Measurements from ENCODE around the gene STAC3. TPM values are rescaled to one million over a fixed set of nuclear protein-coding genes. Genes with fewer than 3 reads are reported as not detected.

STAC3 gene
- total RNA-seq, 1 donor from 2014 or later: 0.74 TPM

DNA sequence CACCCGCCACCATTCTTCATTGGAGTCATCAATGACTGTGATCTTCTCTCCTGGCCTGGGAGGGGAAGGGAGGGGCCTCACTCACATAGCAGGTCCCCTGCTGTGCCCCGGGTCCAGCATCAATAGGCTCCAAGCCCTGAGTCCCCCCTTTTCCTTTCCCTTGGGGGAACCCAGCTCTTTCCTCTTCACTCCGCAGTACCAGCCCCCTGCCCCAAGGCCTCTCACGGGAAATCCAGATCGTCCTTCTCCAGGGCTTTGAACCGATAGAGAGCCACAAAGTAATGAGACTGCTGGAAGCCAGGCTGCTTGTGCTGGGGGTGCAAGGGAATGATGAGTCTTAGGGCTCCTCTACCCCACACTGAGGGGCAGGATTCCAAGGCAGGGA lies 6.7 kb downstream of the STAC3 start:
- H3K27me3 ChIP-seq: peaks cover 15% of the 10 kb centered on the region

DNA sequence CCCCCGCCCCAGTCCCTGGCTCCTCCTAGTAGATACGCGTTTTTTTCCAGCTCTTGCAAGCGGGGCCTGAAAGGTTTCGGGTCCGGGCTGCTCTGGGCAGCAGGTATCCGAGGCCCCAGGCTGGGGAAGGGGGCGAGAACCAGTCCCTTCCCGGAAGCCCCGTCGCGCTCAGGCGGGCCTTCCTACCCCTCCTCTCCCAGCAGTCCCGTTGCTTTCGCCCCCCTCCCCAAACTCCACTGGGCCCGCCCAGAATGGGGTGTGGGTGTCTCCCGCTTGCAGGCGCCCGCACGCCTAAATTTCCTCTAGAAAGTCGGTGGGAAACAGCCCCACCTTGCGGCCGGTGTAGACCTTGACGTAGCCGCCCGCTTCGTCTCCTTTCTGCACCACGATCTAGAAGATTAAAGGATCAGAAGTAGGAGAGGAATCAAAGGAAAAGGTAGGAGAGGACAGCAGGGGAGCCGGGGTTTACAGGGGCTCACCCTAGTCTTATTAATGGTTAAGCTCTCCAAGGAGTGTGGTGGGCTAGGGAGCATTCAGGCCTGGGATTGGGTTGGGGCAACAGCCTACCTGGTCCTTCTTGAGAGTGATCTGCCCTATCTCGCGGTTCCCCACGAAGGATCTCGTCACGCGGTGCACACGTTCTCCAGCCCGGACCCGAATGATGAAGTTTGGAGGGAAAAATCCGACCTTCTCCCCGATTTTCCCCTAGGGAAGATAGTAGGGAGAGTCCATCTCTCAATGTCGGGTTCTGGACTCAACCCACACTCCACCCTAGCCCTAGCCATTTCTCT lies 7.3 kb downstream of the STAC3 start:
- Histone ChIP-seq H3K4me1 (peaks cover 52% of the 10 kb centered on the region), H3K27ac (no peak overlapping the region), H3K36me3 (no peaks in the 10 kb centered on the region), H3K27me3 (peaks cover 15% of the 10 kb centered on the region), H3K4me3 (peak overlapping the region; percentile 20 to 22), H3K9me3 (no peaks in the 10 kb centered on the region)
- no peak for TF ChIP-seq POLR2AphosphoS5 (IDR thresholded peaks at IDR 0.05; ENCODE audit: insufficient read depth in 1 of 2, low read depth in 1 of 2)
- TF ChIP-seq, protein P1, sequence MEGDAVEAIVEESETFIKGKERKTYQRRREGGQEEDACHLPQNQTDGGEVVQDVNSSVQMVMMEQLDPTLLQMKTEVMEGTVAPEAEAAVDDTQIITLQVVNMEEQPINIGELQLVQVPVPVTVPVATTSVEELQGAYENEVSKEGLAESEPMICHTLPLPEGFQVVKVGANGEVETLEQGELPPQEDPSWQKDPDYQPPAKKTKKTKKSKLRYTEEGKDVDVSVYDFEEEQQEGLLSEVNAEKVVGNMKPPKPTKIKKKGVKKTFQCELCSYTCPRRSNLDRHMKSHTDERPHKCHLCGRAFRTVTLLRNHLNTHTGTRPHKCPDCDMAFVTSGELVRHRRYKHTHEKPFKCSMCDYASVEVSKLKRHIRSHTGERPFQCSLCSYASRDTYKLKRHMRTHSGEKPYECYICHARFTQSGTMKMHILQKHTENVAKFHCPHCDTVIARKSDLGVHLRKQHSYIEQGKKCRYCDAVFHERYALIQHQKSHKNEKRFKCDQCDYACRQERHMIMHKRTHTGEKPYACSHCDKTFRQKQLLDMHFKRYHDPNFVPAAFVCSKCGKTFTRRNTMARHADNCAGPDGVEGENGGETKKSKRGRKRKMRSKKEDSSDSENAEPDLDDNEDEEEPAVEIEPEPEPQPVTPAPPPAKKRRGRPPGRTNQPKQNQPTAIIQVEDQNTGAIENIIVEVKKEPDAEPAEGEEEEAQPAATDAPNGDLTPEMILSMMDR (IDR thresholded peaks at IDR 0.05): peak; percentile 50 to 62 (median 58)
- intact Hi-C loops (cut with DNase I): loop anchor here (5.0 kb wide), 1 partner anchor 36 kb away; no protein-coding TSS in a partner anchor
- peak in 1 of 2 donors; percentile 79 for DNase-seq (ENCODE audit: extremely low spot score in 2 of 2)

More for the DNA sequence above, 6.7 kb downstream of the STAC3 start:
- Histone ChIP-seq H3K4me3 (no peak overlapping the region), H3K36me3 (no peaks in the 10 kb centered on the region), H3K9me3 (no peaks in the 10 kb centered on the region), H3K4me1 (peaks cover 48% of the 10 kb centered on the region), H3K27ac (no peak overlapping the region)
- intact Hi-C loops (cut with DNase I): loop anchor here (5.0 kb wide), 1 partner anchor 37 kb away; no protein-coding TSS in a partner anchor
- peak in 1 of 2 donors; percentile 54 for DNase-seq (ENCODE audit: extremely low spot score in 2 of 2)
- no peak for TF ChIP-seq POLR2A (IDR thresholded peaks at IDR 0.05)
- no peak for TF ChIP-seq POLR2AphosphoS5 (IDR thresholded peaks at IDR 0.05; ENCODE audit: insufficient read depth in 1 of 2, low read depth in 1 of 2)
- TF ChIP-seq, protein P1 (IDR thresholded peaks at IDR 0.05): no peak

DNA sequence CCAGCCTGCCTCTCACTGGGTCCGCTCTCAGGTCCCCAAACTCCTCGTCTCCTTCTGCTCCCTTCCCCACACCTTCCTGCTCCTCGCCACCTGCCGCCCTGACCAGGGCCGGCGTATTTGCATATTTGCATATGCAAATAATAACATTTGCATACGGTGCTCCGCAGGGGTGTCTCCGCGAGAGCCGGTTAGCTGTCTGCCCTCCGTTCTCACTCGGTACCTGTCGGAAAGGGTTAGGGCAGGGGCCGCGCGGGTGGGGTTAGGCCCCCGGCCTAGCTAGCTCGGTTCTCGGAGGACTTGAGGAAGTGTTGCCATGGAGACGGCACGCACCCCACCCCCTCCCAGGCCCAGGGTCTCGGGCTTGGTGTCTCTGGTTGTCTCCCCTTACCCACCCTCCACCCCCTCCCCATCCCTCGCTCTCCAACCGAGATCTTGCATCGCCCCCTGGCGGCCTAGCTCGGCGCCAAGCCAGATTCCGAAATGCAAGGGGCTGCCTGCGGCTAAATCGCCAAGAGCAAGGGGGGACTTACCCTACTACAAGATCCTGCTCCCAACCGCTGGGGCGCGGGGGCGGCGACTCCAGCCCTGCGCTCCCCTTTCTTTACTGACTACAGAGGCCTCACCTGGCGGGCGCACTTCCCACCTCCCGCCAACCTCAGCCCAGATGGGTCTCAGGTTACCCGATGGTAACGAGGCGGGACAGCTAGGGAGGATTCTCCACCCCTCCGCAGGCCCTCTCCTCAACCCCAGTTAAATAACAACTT lies 8.1 kb downstream of the STAC3 start:
- intact Hi-C loops (cut with DNase I): loop anchor here (5.0 kb wide), 1 partner anchor 36 kb away; no protein-coding TSS in a partner anchor
- Histone ChIP-seq H3K4me3 (peak overlapping the region; percentile 20 to 22), H3K4me1 (peaks cover 61% of the 10 kb centered on the region), H3K27me3 (peaks cover 15% of the 10 kb centered on the region), H3K9me3 (no peaks in the 10 kb centered on the region), H3K36me3 (no peaks in the 10 kb centered on the region), H3K27ac (no peak overlapping the region)
- DNase-seq (ENCODE audit: extremely low spot score in 2 of 2): no peak
- no peak for TF ChIP-seq POLR2AphosphoS5 (IDR thresholded peaks at IDR 0.05; ENCODE audit: insufficient read depth in 1 of 2, low read depth in 1 of 2)
- TF ChIP-seq POLR2A (IDR thresholded peaks at IDR 0.05): no peak
- TF ChIP-seq, protein P1 (IDR thresholded peaks at IDR 0.05): peak in 1 of 3 experiments; percentile 5

DNA sequence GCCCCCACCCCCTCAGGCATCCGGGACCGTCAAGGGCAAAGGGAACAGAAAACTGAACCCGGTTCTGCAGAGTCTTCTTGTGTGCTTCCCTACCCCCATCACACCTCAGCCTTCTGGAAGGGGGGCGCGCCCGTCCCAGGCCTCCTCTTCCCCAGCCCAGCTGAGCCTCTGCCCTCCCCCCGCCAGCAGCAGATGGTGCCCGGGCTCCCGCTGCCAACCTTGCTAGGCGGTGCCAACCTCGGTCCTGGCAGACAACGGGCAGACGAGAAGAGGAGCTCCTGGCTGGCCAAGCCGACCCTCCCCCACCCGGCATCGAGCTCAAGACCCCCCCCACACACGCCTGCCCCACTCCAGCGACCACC lies 8.7 kb downstream of the STAC3 start:
- Histone ChIP-seq H3K4me1 (peaks cover 66% of the 10 kb centered on the region), H3K27ac (no peak overlapping the region), H3K36me3 (no peaks in the 10 kb centered on the region), H3K4me3 (peak overlapping the region; percentile 20 to 22), H3K9me3 (no peaks in the 10 kb centered on the region), H3K27me3 (peaks cover 15% of the 10 kb centered on the region)
- no peak for DNase-seq (ENCODE audit: extremely low spot score in 2 of 2)
- TF ChIP-seq, protein P1 (IDR thresholded peaks at IDR 0.05): no peak
- no peak for TF ChIP-seq POLR2AphosphoS5 (IDR thresholded peaks at IDR 0.05; ENCODE audit: insufficient read depth in 1 of 2, low read depth in 1 of 2)
- no peak for TF ChIP-seq POLR2A (IDR thresholded peaks at IDR 0.05)
- intact Hi-C loops (cut with DNase I): loop anchor here (5.0 kb wide), 1 partner anchor 35 kb away; no protein-coding TSS in a partner anchor
